ENCODE measurements around the gene GUK1.

GUK1 gene

DNA sequence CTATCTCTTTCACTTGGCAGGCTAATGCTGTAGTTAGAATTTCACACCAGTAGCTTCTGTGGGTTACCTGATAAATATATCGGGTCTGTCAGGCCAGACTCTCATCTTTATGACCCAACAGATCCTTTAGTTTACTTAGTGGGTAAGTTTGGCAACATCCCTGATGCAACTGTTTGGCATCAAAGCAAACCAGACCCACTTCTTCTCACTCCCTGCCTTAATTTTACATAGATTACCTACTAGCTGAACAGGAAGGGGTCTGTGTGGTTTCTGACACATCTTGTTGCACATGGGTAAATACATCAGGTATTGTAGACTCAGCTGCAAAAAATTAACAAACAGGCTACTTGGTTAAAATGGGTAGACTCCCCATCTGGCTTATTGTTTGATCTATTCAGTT, 3.2 kb upstream of the GUK1 start:
- TF ChIP-seq CTCF (IDR thresholded peaks at IDR 0.05; ENCODE audit: extremely low read depth, missing control alignments) = no peak
- DNase-seq (ENCODE audit: low spot score) = no peak

DNA sequence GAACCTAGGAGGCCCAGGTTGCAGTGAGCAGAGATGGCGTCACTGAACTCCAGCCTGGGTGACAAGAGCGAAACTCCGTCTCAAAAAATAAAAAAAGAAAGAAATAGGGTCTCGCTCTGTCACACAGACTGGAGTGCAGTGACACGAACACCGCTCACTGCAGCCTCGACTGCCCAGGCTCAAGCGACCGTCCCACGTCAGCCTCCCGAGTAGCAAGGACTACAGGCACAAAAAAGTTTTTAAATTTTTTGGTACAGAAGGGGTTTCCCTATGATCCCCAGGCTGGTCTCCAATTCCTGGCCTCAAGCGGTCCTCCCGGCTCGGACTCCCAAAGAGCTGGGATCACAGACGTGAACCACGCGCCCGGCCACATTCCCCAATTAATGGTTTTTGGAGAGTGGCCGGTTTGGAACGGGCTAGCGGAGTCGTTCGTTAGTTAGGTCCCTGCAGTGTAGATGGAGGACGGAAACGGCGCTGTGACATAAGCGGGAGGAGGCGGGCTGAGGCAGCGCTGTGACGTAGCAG, 611 bp upstream of the GUK1 start:
- no peak for TF ChIP-seq CTCF (IDR thresholded peaks at IDR 0.05; ENCODE audit: extremely low read depth, missing control alignments)
- no peak for DNase-seq (ENCODE audit: low spot score)

- DNase-seq (ENCODE audit: low spot score) = peak; percentile 13
- TF ChIP-seq CTCF (IDR thresholded peaks at IDR 0.05; ENCODE audit: extremely low read depth, missing control alignments) = no peak
Measured at GRCh38 chr1:228140724-228141225, 696 bp downstream of the GUK1 start.

- DNase-seq (ENCODE audit: low spot score) = peak; percentile 45
- no peak for TF ChIP-seq CTCF (IDR thresholded peaks at IDR 0.05; ENCODE audit: extremely low read depth, missing control alignments)
Measured at GRCh38 chr1:228141226-228142044, 1.4 kb downstream of the GUK1 start.

DNA sequence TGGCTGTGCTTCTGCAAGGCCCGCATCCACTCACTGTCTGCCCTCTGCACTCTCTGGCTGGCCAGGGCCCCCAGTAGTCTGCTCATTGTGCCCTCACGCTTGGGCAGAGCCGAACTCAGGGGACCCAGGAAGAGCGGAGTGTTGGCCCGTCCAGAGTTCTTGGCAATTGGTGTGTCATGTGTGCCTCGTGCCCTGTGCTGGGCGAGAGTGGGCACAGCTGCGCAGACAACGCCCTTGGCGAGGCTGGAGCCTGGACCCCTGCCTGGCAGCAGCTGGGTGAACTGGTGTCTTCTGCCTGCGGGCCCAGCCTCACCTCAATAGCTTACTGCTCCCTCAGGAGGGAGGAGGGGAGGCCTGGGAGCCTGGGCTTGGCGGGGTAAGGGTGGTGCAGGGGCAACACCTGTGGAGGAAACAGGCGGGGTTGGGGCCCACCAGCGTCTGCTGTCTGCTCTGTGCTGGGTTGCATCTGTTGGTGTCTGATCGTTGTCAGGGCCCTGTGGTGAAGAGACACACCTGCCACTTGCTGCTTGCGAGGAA, 2.1 kb downstream of the GUK1 start:
- DNase-seq (ENCODE audit: low spot score) = no peak
- TF ChIP-seq CTCF (IDR thresholded peaks at IDR 0.05; ENCODE audit: extremely low read depth, missing control alignments) = no peak

GRCh38 chr1:228142701-228143136, 2.6 kb downstream of the GUK1 start:
- DNase-seq (ENCODE audit: low spot score) = no peak
- TF ChIP-seq CTCF (IDR thresholded peaks at IDR 0.05; ENCODE audit: extremely low read depth, missing control alignments) = no peak

All from GM20000 (cell line).